GM23248 (cell line): ENCODE measurements around the gene CDK2. TPM values are rescaled to one million over a fixed set of nuclear protein-coding genes. Genes with fewer than 3 reads are reported as not detected.
"Not testable (repeated sequence)": the region's sequence is repeated elsewhere in the genome, so short reads cannot be mapped to it uniquely, and the experiment has no call there.

ENCODE experiments used
- DNase-seq: peaks from one replicate; pipeline ENCODE4 v3.0.0-alpha.2; 2015
- H2AFZ ChIP-seq: fragments of 200-600 bp; sonication (generic); 2 replicates; pipeline ENCODE4 v1.6.1; 2016; ENCODE audit warnings: antibody characterized with exemption
- H3F3A ChIP-seq: fragments of 200-600 bp; sonication (generic); 2 replicates; pipeline ENCODE4 v1.6.1; 2016; ENCODE audit warnings: mild to moderate bottlenecking, antibody characterized with exemption, mixed run types; ENCODE audit not compliant: insufficient read depth
- H3K27ac ChIP-seq: fragments of 200-600 bp; sonication (generic); 2 replicates; pipeline ENCODE4 v1.5.1; 2016; ENCODE audit warnings: mild to moderate bottlenecking
- H3K27me3 ChIP-seq: fragments of 200-600 bp; sonication (generic); replicated peaks from 2 replicates; pipeline ENCODE4 v1.6.1; 2016; ENCODE audit warnings: mild to moderate bottlenecking; ENCODE audit not compliant: insufficient read depth
- H3K36me3 ChIP-seq: fragments of 200-600 bp; sonication (generic); 2 replicates; pipeline ENCODE4 v1.6.1; 2016; ENCODE audit warnings: low read depth, mild to moderate bottlenecking
- H3K4me1 ChIP-seq: fragments of 200-600 bp; sonication (generic); 2 replicates; pipeline ENCODE4 v1.6.1; 2016; ENCODE audit warnings: mild to moderate bottlenecking; ENCODE audit not compliant: insufficient read depth
- H3K4me2 ChIP-seq: fragments of 200-600 bp; sonication (generic); one replicate; pipeline ENCODE4 v1.6.1; 2016; ENCODE audit warnings: mild to moderate bottlenecking; ENCODE audit not compliant: unreplicated experiment
- H3K4me3 ChIP-seq: fragments of 200-600 bp; sonication (generic); 2 replicates; pipeline ENCODE4 v1.5.1; 2016; ENCODE audit warnings: mild to moderate bottlenecking
- H3K79me2 ChIP-seq: fragments of 200-600 bp; sonication (generic); 2 replicates; pipeline ENCODE4 v1.6.1; 2016; ENCODE audit warnings: mild to moderate bottlenecking; ENCODE audit not compliant: insufficient read depth
- H3K9ac ChIP-seq: fragments of 200-600 bp; sonication (generic); 2 replicates; pipeline ENCODE4 v1.6.1; 2016; ENCODE audit warnings: mild to moderate bottlenecking
- H3K9me2 ChIP-seq: fragments of 200-600 bp; sonication (generic); 2 replicates; pipeline ENCODE4 v1.6.1; 2016; ENCODE audit warnings: mixed run types, mild to moderate bottlenecking, moderate library complexity; ENCODE audit not compliant: insufficient read depth
- H3K9me3 ChIP-seq: fragments of 200-600 bp; sonication (generic); one replicate; pipeline ENCODE4 v1.6.1; 2017; ENCODE audit warnings: low read depth
- H4K20me1 ChIP-seq: fragments of 200-600 bp; sonication (generic); 2 replicates; pipeline ENCODE4 v1.6.0; 2016; ENCODE audit not compliant: insufficient read depth
- EZH2 ChIP-seq: fragments of 200-600 bp; sonication (generic); IDR thresholded peaks from 2 replicates; pipeline ENCODE4 v1.6.1; 2018; ENCODE audit warnings: antibody characterized with exemption, mild to moderate bottlenecking; ENCODE audit not compliant: insufficient read depth, poor library complexity, severe bottlenecking
- EZH2phosphoT487 ChIP-seq: fragments of 200-600 bp; sonication (generic); IDR thresholded peaks from 2 replicates; pipeline ENCODE4 v1.6.1; 2018; ENCODE audit warnings: antibody characterized with exemption, moderate library complexity, mild to moderate bottlenecking, low read depth; ENCODE audit not compliant: insufficient read depth
- WGBS, 2 experiments: methylation state at CpG; one replicate each; pipeline ENCODE4 v1.1.6; 2015 to 2017; ENCODE audit warnings: low lambda C conversion rate in 2 of 2, low coverage in 1 of 2; ENCODE audit errors: missing lambda C conversion rate in 2 of 2; 5-methylcytosine and 5-hydroxymethylcytosine counted together
- in situ Hi-C: fragments of 300-500 bp; cut with MboI; formaldehyde crosslinking; loops from 2 replicates; pipeline ENCODE4 v1.15.0; 2020
- polyA plus RNA-seq: library from polyadenylated mRNA; unstranded; fragments of >200 nt; fragmentation: Nextera tagmentation; extraction: Ambion mirVana; gene quantifications from 2 replicates; pipeline ENCODE4 v1.2.1, GENCODE V29; 2016
- total RNA-seq: library from RNA; depleted of rRNA; stranded (reverse); fragments of >200 nt; shearing (Covaris generic); gene quantifications from 2 replicates; pipeline ENCODE4 v1.2.3, GENCODE V29; 2014; rRNA removed

CDK2 gene
- total RNA-seq (20.8 and 34.9 TPM in 2 replicates), polyA plus RNA-seq (16.2 and 16.6 TPM in 2 replicates)

DNA sequence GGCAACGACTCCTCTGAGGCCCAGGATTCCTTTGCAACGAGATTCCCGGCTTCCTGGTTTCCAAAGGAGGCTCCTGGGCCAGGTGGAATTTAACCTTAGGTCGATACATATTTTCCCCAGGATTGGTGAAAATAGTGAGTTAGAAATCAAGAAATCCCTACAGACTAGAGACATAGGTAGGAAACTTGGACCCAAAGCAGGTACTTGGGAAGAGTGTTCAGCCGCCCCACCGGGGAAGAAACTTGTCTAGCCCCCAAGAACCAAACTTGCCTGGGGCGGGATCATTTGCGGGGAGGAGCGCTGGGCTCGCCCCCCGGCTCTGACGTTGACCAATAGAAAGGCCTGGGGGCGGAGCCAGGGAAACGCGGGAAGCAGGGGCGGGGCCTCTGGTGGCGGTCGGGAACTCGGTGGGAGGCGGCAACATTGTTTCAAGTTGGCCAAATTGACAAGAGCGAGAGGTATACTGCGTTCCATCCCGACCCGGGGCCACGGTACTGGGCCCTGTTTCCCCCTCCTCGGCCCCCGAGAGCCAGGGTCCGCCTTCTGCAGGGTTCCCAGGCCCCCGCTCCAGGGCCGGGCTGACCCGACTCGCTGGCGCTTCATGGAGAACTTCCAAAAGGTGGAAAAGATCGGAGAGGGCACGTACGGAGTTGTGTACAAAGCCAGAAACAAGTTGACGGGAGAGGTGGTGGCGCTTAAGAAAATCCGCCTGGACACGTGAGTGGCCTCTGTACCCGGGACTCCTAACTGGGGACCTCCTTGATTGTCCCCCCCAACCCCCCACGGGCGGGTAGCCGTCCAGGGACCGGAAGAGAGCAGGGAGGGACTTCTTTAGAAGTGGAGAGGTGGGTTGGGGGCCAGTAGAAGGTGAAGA, at the start of gene CDK2:
Gene CDK2, plus strand, starts transcription at position 423 of the 874 bp plus-strand sequence. Its CDS starts 179 bp downstream, at position 602.
- in situ Hi-C loops = no loop called here
- WGBS, 2 experiments = 0 to 1% methylated on average over 41 to 45 of the region's 45 CpGs
- Histone ChIP-seq H3K4me2 (peak within 1 kb of the TSS; percentile 98), H3K4me3 (peak within 1 kb of the TSS; percentile 89), H4K20me1 (no peaks in the 10 kb centered on the region), H3K79me2 (peaks cover 25% of the 10 kb centered on the region), H3K9ac (peak within 1 kb of the TSS; percentile 89), H3K36me3 (no peaks in the 10 kb centered on the region), H3K27ac (peak within 1 kb of the TSS; percentile 49), H3K4me1 (peaks cover 7% of the 10 kb centered on the region), H3F3A (peaks cover 7% of the 10 kb centered on the region), H3K9me2 (no peaks in the 10 kb centered on the region), H3K27me3 (no peaks in the 10 kb centered on the region), H2AFZ (peak within 1 kb of the TSS; percentile 99), H3K9me3 (no peaks in the 10 kb centered on the region)
- no peak for TF ChIP-seq EZH2
- no peak for TF ChIP-seq EZH2phosphoT487
- peak; percentile 96 for DNase-seq

DNA sequence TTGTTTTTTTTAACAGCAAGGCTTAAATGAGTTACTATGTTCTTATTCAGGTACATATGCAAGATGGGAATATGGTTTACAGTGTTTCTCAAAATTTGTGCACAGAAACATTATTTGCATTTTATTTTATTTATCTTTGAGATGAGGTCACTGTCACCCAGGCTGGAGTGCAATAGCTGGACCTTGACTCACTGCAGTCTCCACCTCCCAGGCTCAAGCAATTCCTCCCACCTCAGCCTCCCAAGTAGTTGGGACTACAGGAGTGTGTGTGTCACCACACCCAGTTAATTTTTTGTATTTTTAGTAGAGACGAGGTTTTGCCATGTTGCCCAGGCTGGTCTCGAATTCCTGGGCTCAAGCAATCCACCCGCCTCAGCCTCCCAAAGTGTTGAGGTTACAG, 47.6 kb upstream of the CDK2 start:
- WGBS, 2 experiments = 48 to 54% methylated on average over 3 of the region's 3 CpGs
- in situ Hi-C loops, H3K4me1 ChIP-seq, H3F3A ChIP-seq, H3K9me2 ChIP-seq, H3K27me3 ChIP-seq, H3K4me3 ChIP-seq, H3K9me3 ChIP-seq, H3K36me3 ChIP-seq, H4K20me1 ChIP-seq, H2AFZ ChIP-seq: not testable (repeated sequence)
- peak overlapping the region; percentile 75 for H3K27ac ChIP-seq
- peak overlapping the region; percentile 33; the same call in 1 of the 2 replicates for H3K9ac ChIP-seq
- peak overlapping the region; percentile 12 for H3K4me2 ChIP-seq
- peaks cover 99% of the 10 kb centered on the region for H3K79me2 ChIP-seq
- peak; percentile 86 for DNase-seq

- Histone ChIP-seq H3K27me3 (no peaks in the 10 kb centered on the region), H3K9ac (no peak overlapping the region), H3K4me1 (peaks cover 19% of the 10 kb centered on the region; the same call in 1 of the 2 replicates), H3K4me3 (no peak overlapping the region), H2AFZ (no peak overlapping the region), H4K20me1 (no peaks in the 10 kb centered on the region), H3K79me2 (peaks cover 96% of the 10 kb centered on the region), H3K27ac (no peak overlapping the region), H3F3A (peaks cover 23% of the 10 kb centered on the region), H3K36me3 (no peaks in the 10 kb centered on the region), H3K4me2 (no peak overlapping the region), H3K9me2 (no peaks in the 10 kb centered on the region), H3K9me3 (no peaks in the 10 kb centered on the region)
- in situ Hi-C loops = no loop called here
- 90 to 94% methylated on average over 3 of the region's 3 CpGs for WGBS, 2 experiments
- peak; percentile 20 for DNase-seq
- TF ChIP-seq EZH2phosphoT487 = no peak
- no peak for TF ChIP-seq EZH2
These were observed 44.5 kb upstream of the CDK2 start for GRCh38 chr12:55922126-55922525.

- H3K27me3 ChIP-seq, H3K9ac ChIP-seq, DNase-seq, H3K9me2 ChIP-seq, H4K20me1 ChIP-seq, H3K36me3 ChIP-seq, H3K27ac ChIP-seq, H2AFZ ChIP-seq, in situ Hi-C loops, H3K9me3 ChIP-seq, H3K4me2 ChIP-seq, H3K4me3 ChIP-seq: not testable (repeated sequence)
- peaks cover 31% of the 10 kb centered on the region for H3F3A ChIP-seq
- peaks cover 19% of the 10 kb centered on the region; the same call in 1 of the 2 replicates for H3K4me1 ChIP-seq
- 89 to 97% methylated on average over 9 of the region's 9 CpGs for WGBS, 2 experiments
- peaks cover 89% of the 10 kb centered on the region for H3K79me2 ChIP-seq
These were observed 43.0 kb upstream of the CDK2 start for GRCh38 chr12:55923648-55924047.
